NT2/D1 (cell line): ENCODE measurements around the gene PSMD1.

Source experiments
- DNase-seq: peaks from one replicate; pipeline ENCODE4 v3.0.0-alpha.2; 2011; ENCODE audit warnings: low read depth, low spot score
- H3K27me3 ChIP-seq: 2 replicates; pipeline ENCODE4 v1.6.0; 2011; ENCODE audit warnings: mild to moderate bottlenecking; ENCODE audit not compliant: insufficient read length, insufficient read depth
- H3K36me3 ChIP-seq: 2 replicates; pipeline ENCODE4 v1.6.1; 2011; ENCODE audit warnings: mild to moderate bottlenecking, low read length, mixed read lengths; ENCODE audit not compliant: insufficient read depth, insufficient read length
- H3K4me1 ChIP-seq: 2 replicates; pipeline ENCODE4 v1.5.1; 2011; ENCODE audit not compliant: insufficient read depth, insufficient read length
- H3K4me3 ChIP-seq: 2 replicates; pipeline ENCODE4 v1.5.1; 2011; ENCODE audit warnings: low read depth; ENCODE audit not compliant: insufficient read length
- H3K9ac ChIP-seq: 2 replicates; pipeline ENCODE4 v1.6.0; 2011; ENCODE audit warnings: low read depth; ENCODE audit not compliant: insufficient read length
- H3K9me3 ChIP-seq: 2 replicates; pipeline ENCODE4 v1.5.1; 2011; ENCODE audit warnings: mild to moderate bottlenecking, low read length; ENCODE audit not compliant: insufficient read depth
- SUZ12 ChIP-seq: IDR thresholded peaks from 2 replicates; pipeline ENCODE4 v1.6.1; 2011; ENCODE audit not compliant: insufficient read length, insufficient read depth; ENCODE audit errors: extremely low read depth
- YY1 ChIP-seq: IDR thresholded peaks from 2 replicates; pipeline ENCODE4 v1.6.1; 2011; ENCODE audit not compliant: insufficient read length, insufficient read depth
- ZNF274 ChIP-seq: IDR thresholded peaks from 2 replicates; pipeline ENCODE4 v1.6.1; 2011; ENCODE audit warnings: mild to moderate bottlenecking, low read depth, low read length

The PSMD1 gene

DNA sequence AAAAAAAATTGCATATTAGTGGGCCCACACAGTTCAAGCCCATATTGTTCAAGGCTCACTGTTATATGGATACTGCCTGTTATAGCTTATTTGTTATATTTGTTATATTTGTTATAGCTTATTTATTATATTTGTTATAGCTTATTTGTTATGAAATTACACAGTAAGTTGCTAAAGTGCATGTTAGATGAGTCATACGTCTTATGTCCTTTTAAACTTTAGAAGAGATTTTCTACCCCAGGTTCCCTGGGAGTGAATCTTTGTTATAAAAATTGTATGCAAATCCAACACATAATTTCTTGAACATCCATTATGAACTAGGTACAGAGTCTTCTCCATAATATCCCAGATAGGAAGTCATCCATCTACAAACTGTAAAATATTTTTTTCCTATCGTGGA is 46.1 kb downstream of the PSMD1 start:
- H3K9ac ChIP-seq = no peak overlapping the region

DNA sequence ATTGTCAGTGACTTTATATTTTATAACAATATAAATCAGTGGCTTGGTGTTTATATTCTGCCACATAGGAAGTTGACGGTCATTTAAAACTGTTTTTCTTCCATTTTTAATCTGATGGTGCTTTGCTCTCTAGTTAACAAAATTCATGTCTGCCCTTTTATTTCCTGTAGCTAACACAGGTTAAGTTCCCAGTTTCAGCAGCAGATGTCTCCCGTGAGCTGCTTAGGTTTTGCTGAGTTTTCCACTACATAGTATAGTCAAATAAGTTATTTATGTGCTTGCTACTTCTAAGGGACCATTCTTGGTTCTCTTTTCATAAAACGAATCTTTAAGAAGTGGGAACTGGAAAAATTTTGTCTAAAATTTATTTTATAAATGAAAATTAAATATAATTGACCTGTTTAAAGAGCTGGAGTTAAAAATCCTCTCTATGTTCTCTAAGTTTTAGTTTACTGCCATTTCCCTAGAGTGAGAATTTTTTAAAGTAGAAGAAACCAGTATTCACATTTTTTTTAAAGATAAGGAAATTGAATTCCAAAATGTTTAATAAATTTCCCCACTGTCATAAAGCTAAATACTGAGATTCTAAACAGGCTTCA is 47.5 kb downstream of the PSMD1 start:
- H3K4me3 ChIP-seq = no peak overlapping the region
- H3K36me3 ChIP-seq = peaks cover 60% of the 10 kb centered on the region
- TF ChIP-seq ZNF274 (no peak), YY1 (no peak), SUZ12 (no peak)
- H3K9ac ChIP-seq = no peak overlapping the region
- H3K9me3 ChIP-seq = peaks cover 15% of the 10 kb centered on the region
- H3K4me1 ChIP-seq = peaks cover 3% of the 10 kb centered on the region
- H3K27me3 ChIP-seq = no peaks in the 10 kb centered on the region
- DNase-seq = peak; percentile 22

More for the DNA sequence above, 46.1 kb downstream of the PSMD1 start:
- Histone ChIP-seq H3K9me3 (peaks cover 22% of the 10 kb centered on the region), H3K27me3 (no peaks in the 10 kb centered on the region), H3K36me3 (peaks cover 61% of the 10 kb centered on the region), H3K4me1 (peaks cover 3% of the 10 kb centered on the region), H3K4me3 (no peak overlapping the region)
- no peak for TF ChIP-seq SUZ12
- TF ChIP-seq ZNF274 = no peak
- TF ChIP-seq YY1 = no peak
- DNase-seq = no peak

DNA sequence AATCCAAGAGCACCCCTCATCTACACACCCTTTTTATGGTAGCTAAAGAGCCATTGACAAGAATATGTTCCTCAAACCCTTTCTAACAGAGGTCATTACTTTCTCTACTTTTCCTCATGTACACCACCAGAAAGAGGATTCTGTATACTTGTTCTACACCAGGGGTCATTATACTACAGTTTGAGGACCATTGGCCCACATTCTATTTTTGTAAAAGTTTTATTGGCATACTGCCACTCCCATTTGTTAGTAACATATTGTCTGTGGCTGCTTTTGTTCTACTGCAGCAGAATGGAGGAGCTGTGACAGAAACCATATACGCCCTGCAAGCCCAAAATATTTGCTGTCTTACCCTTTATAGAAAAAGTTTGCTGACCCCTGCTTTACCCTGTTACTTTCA is 53.9 kb downstream of the PSMD1 start:
- Histone ChIP-seq H3K4me1 (no peaks in the 10 kb centered on the region), H3K36me3 (peaks cover 71% of the 10 kb centered on the region)
- no peak for DNase-seq

DNA sequence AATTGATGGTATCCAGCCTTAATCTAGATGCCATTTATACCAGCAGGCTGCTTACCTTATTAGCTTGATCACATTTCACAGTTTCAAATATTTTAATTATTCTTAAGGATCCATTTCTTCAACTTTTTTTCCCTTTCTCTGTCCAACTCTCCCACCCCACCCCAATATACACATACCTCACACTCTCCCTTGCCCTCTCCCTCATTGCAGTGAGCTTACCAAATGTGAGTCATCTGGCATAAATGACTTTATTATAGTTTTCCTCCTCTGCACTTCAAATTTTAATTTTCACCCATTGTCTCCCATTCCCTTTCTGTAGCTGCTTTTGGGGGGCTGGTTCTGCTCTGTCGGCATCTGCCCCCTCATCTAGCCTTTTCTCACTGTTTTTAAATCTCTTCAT is 55.3 kb downstream of the PSMD1 start:
- no peak overlapping the region for H3K9ac ChIP-seq
- H3K36me3 ChIP-seq = peaks cover 67% of the 10 kb centered on the region
- DNase-seq = no peak

More for the DNA sequence above, 53.9 kb downstream of the PSMD1 start:
- Histone ChIP-seq H3K4me3 (no peak overlapping the region), H3K27me3 (no peaks in the 10 kb centered on the region), H3K9me3 (no peaks in the 10 kb centered on the region), H3K9ac (no peak overlapping the region)
- TF ChIP-seq ZNF274 (no peak), SUZ12 (no peak), YY1 (no peak)

GRCh38 chr2:231113489-231113888 is 56.8 kb downstream of the PSMD1 start:
- Histone ChIP-seq H3K9ac (no peak overlapping the region), H3K27me3 (no peaks in the 10 kb centered on the region), H3K36me3 (peaks cover 53% of the 10 kb centered on the region), H3K4me3 (no peak overlapping the region), H3K4me1 (no peaks in the 10 kb centered on the region), H3K9me3 (no peaks in the 10 kb centered on the region)
- no peak for DNase-seq
- TF ChIP-seq SUZ12 (no peak), ZNF274 (no peak), YY1 (no peak)

More for the DNA sequence above, 55.3 kb downstream of the PSMD1 start:
- Histone ChIP-seq H3K4me1 (no peaks in the 10 kb centered on the region), H3K4me3 (no peak overlapping the region), H3K27me3 (no peaks in the 10 kb centered on the region), H3K9me3 (no peaks in the 10 kb centered on the region)
- TF ChIP-seq YY1 (no peak), SUZ12 (no peak), ZNF274 (no peak)

GRCh38 chr2:231115651-231116050 is 59.0 kb downstream of the PSMD1 start:
- H3K4me1 ChIP-seq = no peaks in the 10 kb centered on the region

DNA sequence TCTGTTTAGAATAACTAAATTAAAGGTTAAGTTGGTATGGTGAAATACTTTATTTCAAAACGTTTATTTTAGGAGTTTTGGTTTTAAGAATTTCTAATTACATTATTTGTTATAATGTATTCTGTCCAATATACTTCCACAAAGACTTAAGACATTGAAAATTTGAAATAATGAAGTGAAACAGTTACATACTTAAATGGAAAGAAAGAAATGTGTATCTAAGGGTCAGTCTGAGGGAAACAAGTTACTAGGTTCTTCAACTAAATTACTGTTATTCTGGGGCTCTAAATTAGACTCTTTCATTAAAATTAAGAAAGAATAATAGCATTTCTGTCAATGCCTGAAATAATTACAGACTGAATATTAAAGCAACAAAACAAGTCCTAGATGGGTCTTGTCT is 60.5 kb downstream of the PSMD1 start:
- Histone ChIP-seq H3K9me3 (no peaks in the 10 kb centered on the region), H3K9ac (no peak overlapping the region), H3K36me3 (peaks cover 22% of the 10 kb centered on the region), H3K27me3 (no peaks in the 10 kb centered on the region), H3K4me1 (no peaks in the 10 kb centered on the region), H3K4me3 (no peak overlapping the region)
- TF ChIP-seq SUZ12 (no peak), ZNF274 (no peak)
- DNase-seq = no peak

More at GRCh38 chr2:231115651-231116050, 59.0 kb downstream of the PSMD1 start:
- Histone ChIP-seq H3K36me3 (peaks cover 33% of the 10 kb centered on the region), H3K4me3 (no peak overlapping the region), H3K27me3 (no peaks in the 10 kb centered on the region), H3K9me3 (no peaks in the 10 kb centered on the region), H3K9ac (no peak overlapping the region)
- no peak for DNase-seq
- TF ChIP-seq YY1 = no peak
- TF ChIP-seq SUZ12 = no peak
- TF ChIP-seq ZNF274 = no peak
